Nephron (organoid): ENCODE data around the gene ZNF467.
A peak's percentile ranks its signal among the peaks of the same experiment; 100 is the strongest.

Source experiments
- H3K27ac Mint-ChIP-seq, 3 experiments: 2 replicates each; pipeline ENCODE4 v1.8.0; 2020; ENCODE audit warnings: mixed read lengths in 3 of 3, mild to moderate bottlenecking in 2 of 3, moderate library complexity in 1 of 3
- H3K27me3 Mint-ChIP-seq: 2 replicates; pipeline ENCODE4 v1.8.0; 2021; ENCODE audit warnings: low read depth, mild to moderate bottlenecking, moderate library complexity, mixed read lengths
- H3K36me3 Mint-ChIP-seq: 2 replicates; pipeline ENCODE4 v1.8.0; 2020; ENCODE audit warnings: low read depth, mixed read lengths
- H3K4me1 Mint-ChIP-seq: 2 replicates; pipeline ENCODE4 v1.8.0; 2020; ENCODE audit warnings: mixed read lengths
- H3K4me3 Mint-ChIP-seq, 3 experiments: 2 replicates each; pipeline ENCODE4 v1.8.0; 2020; ENCODE audit warnings: mild to moderate bottlenecking in 3 of 3, mixed read lengths in 3 of 3, moderate library complexity in 2 of 3
- H3K9me3 Mint-ChIP-seq: 2 replicates; pipeline ENCODE4 v1.8.0; 2020; ENCODE audit warnings: mixed read lengths
- CTCF ChIP-seq, 3 experiments: fragments of 200-600 bp; sonication (generic); IDR thresholded peaks; one replicate each; pipeline ENCODE4 v1.5.0; 2021; ENCODE audit warnings: antibody characterized with exemption in 3 of 3; ENCODE audit not compliant: unreplicated experiment in 3 of 3

Gene ZNF467

GRCh38 chr7:149788300-149788851 is 15.0 kb upstream of the ZNF467 start:
- H3K27me3 Mint-ChIP-seq, result peaks cover 31% of the 10 kb centered on the region
- no peaks in the 10 kb centered on the region for H3K36me3 Mint-ChIP-seq
- no peak overlapping the region for H3K27ac Mint-ChIP-seq
- H3K4me1 Mint-ChIP-seq, result no peaks in the 10 kb centered on the region
- peak overlapping the region in 1 of 3 experiments; percentile 32 for H3K4me3 Mint-ChIP-seq
- no peaks in the 10 kb centered on the region for H3K9me3 Mint-ChIP-seq
- no peak for TF ChIP-seq CTCF (IDR thresholded peaks at IDR 0.05; ENCODE audit: unreplicated experiment in 3 of 3)

GRCh38 chr7:149787428-149788299 is 14.3 kb upstream of the ZNF467 start:
- Mint-ChIP-seq H3K4me3 (no peak overlapping the region), H3K27ac (no peak overlapping the region), H3K36me3 (no peaks in the 10 kb centered on the region), H3K9me3 (no peaks in the 10 kb centered on the region), H3K4me1 (no peaks in the 10 kb centered on the region), H3K27me3 (peaks cover 27% of the 10 kb centered on the region)
- peak in 1 of 3 experiments; percentile 21 for TF ChIP-seq CTCF (IDR thresholded peaks at IDR 0.05; ENCODE audit: unreplicated experiment in 3 of 3)

- Mint-ChIP-seq H3K9me3 (no peaks in the 10 kb centered on the region), H3K4me3 (no peak overlapping the region), H3K27ac (no peak overlapping the region), H3K4me1 (no peaks in the 10 kb centered on the region), H3K27me3 (peaks cover 26% of the 10 kb centered on the region), H3K36me3 (no peaks in the 10 kb centered on the region)
- no peak for TF ChIP-seq CTCF (IDR thresholded peaks at IDR 0.05; ENCODE audit: unreplicated experiment in 3 of 3)
These were observed 12.6 kb upstream of the ZNF467 start for GRCh38 chr7:149785983-149786382.

DNA sequence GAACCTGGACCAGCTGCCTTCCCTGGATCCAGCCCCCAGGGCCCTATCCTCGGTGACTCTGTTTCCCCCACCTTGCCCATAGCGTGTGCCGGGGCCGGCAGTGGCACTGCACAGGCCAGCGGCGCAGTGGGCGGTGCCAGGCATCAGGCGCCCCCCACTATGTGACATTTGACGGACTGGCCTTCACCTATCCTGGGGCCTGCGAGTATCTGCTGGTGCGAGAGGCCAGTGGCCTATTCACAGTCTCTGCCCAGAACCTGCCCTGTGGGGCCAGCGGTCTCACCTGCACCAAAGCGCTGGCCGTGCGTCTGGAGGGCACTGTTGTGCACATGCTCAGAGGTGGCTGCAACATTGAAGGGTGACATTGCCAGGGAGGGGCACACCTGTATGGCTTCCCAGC is 12.0 kb upstream of the ZNF467 start:
- Mint-ChIP-seq H3K27me3 (peaks cover 21% of the 10 kb centered on the region), H3K4me3 (no peak overlapping the region), H3K36me3 (no peaks in the 10 kb centered on the region), H3K4me1 (no peaks in the 10 kb centered on the region), H3K9me3 (no peaks in the 10 kb centered on the region), H3K27ac (no peak overlapping the region)
- no peak for TF ChIP-seq CTCF (IDR thresholded peaks at IDR 0.05; ENCODE audit: unreplicated experiment in 3 of 3)

- Mint-ChIP-seq H3K36me3 (no peaks in the 10 kb centered on the region), H3K4me1 (no peaks in the 10 kb centered on the region), H3K9me3 (no peaks in the 10 kb centered on the region), H3K27me3 (peaks cover 12% of the 10 kb centered on the region), H3K4me3 (no peak overlapping the region), H3K27ac (no peak overlapping the region)
- no peak for TF ChIP-seq CTCF (IDR thresholded peaks at IDR 0.05; ENCODE audit: unreplicated experiment in 3 of 3)
These were observed 10.8 kb upstream of the ZNF467 start for GRCh38 chr7:149784251-149784608.
